NCI-H1417 (cell line): Measurements from ENCODE around the gene HUNK.
"Not testable (repeated sequence)": the region's sequence is repeated elsewhere in the genome, so short reads cannot be mapped to it uniquely, and the experiment has no call there.

ENCODE experiments used
- DNase-seq, 3 experiments: peaks; one replicate each; lab custom pipeline; 2025; lab: John Stamatoyannopoulos, UW

The HUNK gene

GRCh38 chr21:31999810-32000468, 127.1 kb downstream of the HUNK start:
- no peak for DNase-seq

- peak in 1 of 3 experiments; percentile 60 for DNase-seq
These were observed 128.6 kb downstream of the HUNK start for GRCh38 chr21:32001390-32001789.

- no peak for DNase-seq
These were observed 130.6 kb downstream of the HUNK start for GRCh38 chr21:32003411-32003810.

- no peak for DNase-seq
These were observed 131.5 kb downstream of the HUNK start for GRCh38 chr21:32004291-32004690.

- no peak for DNase-seq
These were observed 134.6 kb downstream of the HUNK start for GRCh38 chr21:32007456-32007855.

- no peak for DNase-seq
These were observed 135.9 kb downstream of the HUNK start for GRCh38 chr21:32008714-32009113.

- no peak for DNase-seq
These were observed 136.4 kb downstream of the HUNK start for GRCh38 chr21:32009263-32009662.

- peak in 1 of 3 experiments; percentile 10 for DNase-seq
These were observed 142.8 kb downstream of the HUNK start for GRCh38 chr21:32015461-32016139.

- no peak for DNase-seq
These were observed 145.6 kb downstream of the HUNK start for GRCh38 chr21:32018381-32018780.

- DNase-seq = no peak
These were observed 147.7 kb downstream of the HUNK start for GRCh38 chr21:32020564-32020963.

- DNase-seq = no peak
These were observed 148.6 kb downstream of the HUNK start for GRCh38 chr21:32021319-32021994.

- DNase-seq = no peak
These were observed 149.3 kb downstream of the HUNK start for GRCh38 chr21:32022146-32022545.

- DNase-seq = no peak
These were observed 157.4 kb downstream of the HUNK start for GRCh38 chr21:32030146-32030652.

- DNase-seq = no peak
These were observed 162.0 kb downstream of the HUNK start for GRCh38 chr21:32034850-32035249.

- DNase-seq = no peak
These were observed 162.8 kb downstream of the HUNK start for GRCh38 chr21:32035617-32036016.

GRCh38 chr21:32036756-32037155, 163.9 kb downstream of the HUNK start:
- DNase-seq = no peak

GRCh38 chr21:32038751-32039150, 165.9 kb downstream of the HUNK start:
- DNase-seq = not testable (repeated sequence)

- DNase-seq = no peak
These were observed 170.6 kb downstream of the HUNK start for GRCh38 chr21:32043458-32043857.

GRCh38 chr21:32044205-32045180, 171.7 kb downstream of the HUNK start:
- DNase-seq = no peak

GRCh38 chr21:32046191-32046590, 173.4 kb downstream of the HUNK start:
- peak in 1 of 3 experiments; percentile 26 for DNase-seq

GRCh38 chr21:32048353-32048752, 175.5 kb downstream of the HUNK start:
- no peak for DNase-seq
